Measurements from ENCODE around the gene ZGRF1. TPM values are rescaled to one million over a fixed set of nuclear protein-coding genes. Genes with fewer than 3 reads are reported as not detected.

The ZGRF1 gene
- total and polyA plus RNA-seq, 11 donors, result 0.85 to 2.9 (median 1.6) TPM

- Histone ChIP-seq H3K27ac (no peak overlapping the region), H3K4me3 (no peak overlapping the region), H3K27me3 (no peaks in the 10 kb centered on the region), H3K36me3 (peaks cover 0 to 100% (median 99%) of the 10 kb centered on the region in 9 donors), H3K4me1 (peaks cover 0 to 3% (median 0%) of the 10 kb centered on the region in 12 donors), H3K9me3 (no peaks in the 10 kb centered on the region)
- no peak for TF ChIP-seq CTCF (IDR thresholded peaks at IDR 0.05)
- TF ChIP-seq POLR2A (IDR thresholded peaks at IDR 0.05), result no peak
- DNase-seq, result no peak
- no peak for ATAC-seq
- WGBS, 4 donors, result 44 to 60% (median 54%) methylated on average over 4 of the region's 4 CpGs
- intact Hi-C loops (cut with DNase I), result no loop called here
Observed at GRCh38 chr4:112650332-112650731, 13.6 kb upstream of the ZGRF1 start.

GRCh38 chr4:112649055-112649408, 12.3 kb upstream of the ZGRF1 start:
- H3K9me3 ChIP-seq, result no peaks in the 10 kb centered on the region
- no peak overlapping the region for H3K4me3 ChIP-seq
- ATAC-seq, result no peak
- peaks cover 0 to 5% (median 0%) of the 10 kb centered on the region in 12 donors for H3K4me1 ChIP-seq
- DNase-seq, result no peak
- no peaks in the 10 kb centered on the region for H3K27me3 ChIP-seq
- intact Hi-C loops (cut with DNase I), result no loop called here
- no peak for TF ChIP-seq POLR2A (IDR thresholded peaks at IDR 0.05)
- TF ChIP-seq CTCF (IDR thresholded peaks at IDR 0.05), result no peak
- WGBS, 4 donors, result 47 to 50% (median 49%) methylated on average over 2 of the region's 2 CpGs
- H3K27ac ChIP-seq, result peak overlapping the region in 1 of 12 donors; percentile 17
- H3K36me3 ChIP-seq, result peaks cover 0 to 99% (median 96%) of the 10 kb centered on the region in 9 donors

DNA sequence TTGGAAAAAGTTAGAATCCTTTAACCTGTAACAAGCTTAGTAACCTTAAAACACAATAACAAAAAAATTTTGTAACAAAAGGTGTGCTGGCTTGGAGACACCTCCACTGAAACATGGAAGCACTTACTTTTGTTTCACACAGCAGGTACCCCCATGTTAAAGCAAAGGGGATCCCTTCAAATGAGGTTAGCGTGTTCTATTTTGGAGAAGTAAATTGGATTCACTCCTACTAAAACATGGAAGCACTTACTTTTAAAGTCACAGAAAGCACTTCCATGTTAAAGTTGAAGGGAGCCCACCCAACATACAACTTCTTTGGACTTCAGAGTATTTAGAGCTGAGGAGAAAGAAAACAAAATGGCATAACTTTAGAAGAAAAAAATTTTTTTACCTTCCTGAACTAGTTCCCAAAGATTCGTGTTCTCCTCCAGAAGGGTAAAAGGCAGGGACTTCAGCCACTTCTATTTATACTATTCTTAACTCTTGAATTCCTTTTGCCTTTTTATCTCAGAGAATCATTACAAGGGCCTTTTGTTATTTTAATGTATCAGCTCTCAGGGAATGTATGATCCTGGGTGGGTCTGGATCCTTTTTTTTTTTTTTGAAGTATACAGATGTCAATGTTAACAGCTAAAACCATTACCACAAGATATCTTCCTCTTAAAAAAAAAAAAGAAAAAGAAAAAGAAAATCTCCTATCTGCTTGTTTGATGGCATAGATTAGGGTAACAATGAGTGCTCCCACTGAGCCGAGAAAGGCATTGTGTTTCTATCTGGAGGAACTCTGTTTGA, 11.8 kb upstream of the ZGRF1 start:
- Histone ChIP-seq H3K27ac (peak overlapping the region in 5 of 12 donors; percentile 2 to 21 (median 15)), H3K27me3 (no peaks in the 10 kb centered on the region), H3K9me3 (no peaks in the 10 kb centered on the region), H3K36me3 (peaks cover 0 to 93% (median 91%) of the 10 kb centered on the region in 9 donors), H3K4me1 (peaks cover 0 to 9% (median 0%) of the 10 kb centered on the region in 12 donors), H3K4me3 (no peak overlapping the region)
- TF ChIP-seq POLR2A (IDR thresholded peaks at IDR 0.05) (no peak), CTCF (IDR thresholded peaks at IDR 0.05) (no peak)
- DNase-seq (no peak), ATAC-seq (no peak)
- intact Hi-C loops (cut with DNase I), result no loop called here
- 37 to 54% (median 44%) methylated on average over 3 of the region's 3 CpGs for WGBS, 4 donors

DNA sequence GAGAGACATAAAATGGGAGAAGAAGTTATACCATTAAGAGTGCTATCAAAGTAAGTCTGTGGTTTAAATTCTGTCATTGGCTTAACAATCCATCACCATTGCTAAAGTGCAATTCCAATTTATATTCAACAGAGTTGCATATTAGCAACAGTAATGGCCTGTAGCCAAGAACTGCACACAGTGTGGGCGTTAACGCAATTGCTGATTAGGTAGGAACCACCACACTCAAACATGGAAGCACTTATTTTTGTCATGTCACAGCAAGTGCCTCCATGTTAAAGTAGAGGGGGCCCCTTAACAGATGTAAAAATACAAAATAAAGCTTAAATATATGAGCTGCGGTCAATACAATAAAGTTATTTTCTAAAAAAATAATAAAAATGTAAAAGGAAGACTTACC, 11.1 kb upstream of the ZGRF1 start:
- Histone ChIP-seq H3K4me1 (peaks cover 0 to 16% (median under 1%) of the 10 kb centered on the region in 12 donors), H3K36me3 (peaks cover 0 to 92% (median 84%) of the 10 kb centered on the region in 9 donors), H3K4me3 (no peak overlapping the region), H3K9me3 (no peaks in the 10 kb centered on the region), H3K27me3 (no peaks in the 10 kb centered on the region), H3K27ac (peak overlapping the region in 1 of 12 donors; percentile 17)
- 30 to 65% (median 47%) methylated on average over 3 of the region's 3 CpGs for WGBS, 4 donors
- peak in 1 of 4 donors; percentile 31 for ATAC-seq
- TF ChIP-seq POLR2A (IDR thresholded peaks at IDR 0.05) (no peak), CTCF (IDR thresholded peaks at IDR 0.05) (no peak)
- intact Hi-C loops (cut with DNase I), result no loop called here
- DNase-seq, result no peak
